ENCODE data around the gene ARHGEF38.
A peak's percentile ranks its signal among the peaks of the same experiment; 100 is the strongest.
"Not testable (repeated sequence)": the region's sequence is repeated elsewhere in the genome, so short reads cannot be mapped to it uniquely, and the experiment has no call there.

The ARHGEF38 gene

GRCh38 chr4:105659190-105659589 is 106.8 kb downstream of the ARHGEF38 start:
- DNase-seq = no peak

GRCh38 chr4:105661028-105661427 is 108.6 kb downstream of the ARHGEF38 start:
- no peak for DNase-seq

DNA sequence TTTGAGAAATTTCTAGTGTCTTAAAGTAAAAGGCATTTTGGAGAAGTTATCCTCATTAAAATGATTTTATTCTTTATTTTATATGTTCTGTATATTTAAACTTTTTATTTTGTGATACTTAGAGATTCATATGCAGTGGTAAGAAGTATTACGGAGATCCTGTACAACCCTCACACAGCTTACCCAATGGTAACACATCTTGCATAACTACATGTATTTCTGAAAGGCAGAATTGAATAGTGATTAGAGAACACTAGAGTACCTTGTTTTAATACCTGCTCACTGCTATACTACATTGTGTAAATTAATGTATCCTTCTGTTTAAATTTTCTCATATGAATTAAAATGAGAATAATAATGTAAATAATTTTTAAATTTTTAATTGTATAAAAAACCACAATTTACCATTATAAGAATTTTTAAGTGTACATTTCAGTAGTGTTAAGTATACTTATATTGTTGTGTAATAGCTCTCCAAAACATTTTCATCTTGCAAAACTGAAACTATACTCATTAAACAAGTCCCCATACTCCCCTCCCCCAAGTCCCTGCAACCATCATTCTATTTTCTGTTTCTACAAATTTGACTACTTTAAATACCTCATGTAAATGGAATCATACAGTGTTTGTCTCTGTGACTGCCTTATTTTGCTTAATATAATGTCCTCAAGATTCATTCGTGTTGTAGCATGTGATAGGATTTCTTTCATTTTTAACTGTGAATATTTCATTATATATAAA is 110.7 kb downstream of the ARHGEF38 start:
- DNase-seq = no peak

- no peak for DNase-seq
Measured at GRCh38 chr4:105666693-105667092, 114.3 kb downstream of the ARHGEF38 start.

DNA sequence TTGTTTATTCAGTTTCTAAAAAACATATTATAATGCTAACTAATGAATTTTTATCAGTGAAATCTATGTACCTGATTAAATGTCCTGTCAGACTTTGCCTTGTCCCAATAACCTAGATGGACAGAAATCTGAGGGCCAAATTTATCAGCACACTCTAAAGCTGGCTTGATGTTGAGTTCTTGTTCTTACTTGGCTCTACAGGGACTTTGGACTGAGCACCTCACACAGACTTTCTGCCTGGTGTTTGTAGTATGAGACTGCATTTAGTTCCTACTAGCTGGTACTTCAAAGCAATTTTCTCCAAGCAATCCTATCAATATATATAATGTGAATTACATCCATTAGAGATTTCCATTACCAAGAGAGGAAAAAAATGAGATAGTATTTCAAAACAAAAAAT is 118.3 kb downstream of the ARHGEF38 start:
- no peak for DNase-seq

DNA sequence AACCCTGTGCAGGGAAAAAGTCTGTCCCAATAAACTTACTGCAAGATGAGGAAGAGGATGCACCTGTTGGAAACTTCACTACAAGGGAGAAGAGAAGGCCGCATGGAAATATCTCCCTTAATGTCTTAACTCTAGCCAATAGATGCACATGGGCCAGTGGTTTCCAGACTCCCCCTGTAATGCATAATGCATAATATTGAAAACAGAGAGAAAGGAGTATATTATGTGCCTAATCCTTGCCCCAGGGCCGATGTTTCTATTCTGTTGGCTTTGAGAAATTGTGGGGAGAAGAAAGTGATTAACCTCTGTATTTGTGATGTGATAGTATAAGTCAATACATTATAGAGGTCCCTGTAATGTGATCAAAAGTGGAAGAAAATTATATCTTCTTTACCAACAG is 118.9 kb downstream of the ARHGEF38 start:
- no peak for DNase-seq

DNA sequence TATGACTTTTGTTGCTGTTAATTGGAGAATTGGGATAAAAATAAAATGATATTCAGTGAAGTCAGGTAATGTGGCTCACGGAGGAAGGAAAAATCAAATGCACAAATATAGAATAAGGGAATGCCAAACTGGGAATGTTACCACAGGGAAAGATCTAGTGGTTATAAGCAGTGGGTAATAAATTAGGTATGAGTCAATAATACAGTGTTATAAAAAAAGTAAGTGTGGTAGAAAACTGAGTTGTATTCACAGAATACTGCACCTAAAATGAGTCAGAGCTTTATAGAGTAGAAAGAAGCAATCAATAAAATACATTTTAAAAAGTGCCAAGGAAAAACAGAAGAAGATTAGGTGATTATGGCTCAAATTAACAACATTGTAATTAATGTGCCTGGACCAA is 121.6 kb downstream of the ARHGEF38 start:
- DNase-seq = no peak

DNA sequence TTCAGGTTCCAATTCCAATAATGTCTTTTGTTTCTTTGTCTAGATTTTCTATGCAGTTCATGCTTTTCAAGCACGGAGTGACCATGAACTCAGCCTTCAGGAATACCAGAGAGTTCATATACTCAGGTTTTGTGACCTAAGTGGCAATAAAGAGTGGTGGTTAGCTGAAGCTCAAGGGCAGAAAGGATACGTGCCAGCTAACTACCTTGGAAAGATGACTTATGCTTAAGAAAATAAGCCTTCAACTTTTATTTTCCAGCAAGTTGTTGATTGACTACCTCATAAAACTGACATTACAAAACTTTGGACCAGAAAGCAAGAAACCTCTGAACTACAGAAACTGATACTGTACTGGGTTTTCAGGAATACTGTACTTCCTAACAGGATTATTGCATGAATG is 125.3 kb downstream of the ARHGEF38 start:
- no peak for DNase-seq

GRCh38 chr4:105679186-105679585 is 126.8 kb downstream of the ARHGEF38 start:
- no peak for DNase-seq

- no peak for DNase-seq
Measured at GRCh38 chr4:105683038-105683437, 130.6 kb downstream of the ARHGEF38 start.

DNA sequence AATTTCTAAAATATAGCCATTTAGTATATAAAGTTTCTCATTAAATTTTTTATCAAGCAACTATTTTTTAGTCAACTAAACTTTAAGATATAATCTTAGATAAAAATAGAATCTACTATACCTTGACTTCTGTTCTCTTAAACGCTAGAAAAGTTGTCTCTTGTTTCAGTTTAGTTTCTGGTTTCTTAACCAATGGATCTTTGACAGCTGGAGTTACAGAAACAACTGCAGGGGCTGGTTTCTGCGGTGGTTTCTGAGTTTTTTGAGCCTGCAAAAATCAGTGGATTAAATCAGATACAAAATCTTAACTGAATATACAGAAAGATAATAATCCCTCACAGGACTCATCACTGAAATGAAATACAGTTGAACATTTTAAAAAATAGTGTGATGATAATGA is 134.2 kb downstream of the ARHGEF38 start:
- no peak for DNase-seq

GRCh38 chr4:105694812-105695211 is 142.4 kb downstream of the ARHGEF38 start:
- DNase-seq = not testable (repeated sequence)

GRCh38 chr4:105695832-105696231 is 143.4 kb downstream of the ARHGEF38 start:
- DNase-seq = not testable (repeated sequence)

GRCh38 chr4:105698607-105699006 is 146.2 kb downstream of the ARHGEF38 start:
- no peak for DNase-seq

DNA sequence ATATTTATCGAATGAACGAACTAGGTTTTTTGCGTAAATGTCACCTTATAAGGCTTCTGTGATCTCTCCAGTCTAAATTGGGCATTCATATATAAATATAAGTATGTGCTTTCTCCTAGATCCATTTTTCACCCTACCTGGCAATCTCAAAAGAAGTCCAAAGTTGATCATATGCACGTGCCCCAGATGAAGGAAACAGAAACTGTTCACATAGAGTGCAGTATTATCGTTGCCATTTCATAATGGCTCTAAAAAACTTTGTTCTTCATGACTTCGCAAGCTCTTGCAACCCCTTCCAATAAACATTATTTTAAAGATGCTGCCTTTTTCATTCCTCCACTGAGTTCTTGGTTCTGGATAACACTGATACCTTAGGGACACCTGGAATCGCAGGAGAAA is 155.4 kb downstream of the ARHGEF38 start:
- DNase-seq = no peak

- peak; percentile 85 for DNase-seq
Measured at GRCh38 chr4:105708181-105709080, 156.0 kb downstream of the ARHGEF38 start, which contains the start of the genes GSTCD and INTS12. GSTCD (plus strand) TSS chr4:105708784; CDS start chr4:105717614, 8,830 bp downstream. INTS12 (minus strand) TSS chr4:105708689; CDS start chr4:105700005, 8,684 bp downstream.

GRCh38 chr4:105709081-105709450 is 156.6 kb downstream of the ARHGEF38 start:
- DNase-seq = no peak

- DNase-seq = no peak
Measured at GRCh38 chr4:105710012-105710600, 157.7 kb downstream of the ARHGEF38 start.

- no peak for DNase-seq
Measured at GRCh38 chr4:105710678-105711077, 158.3 kb downstream of the ARHGEF38 start.

- DNase-seq = no peak
Measured at GRCh38 chr4:105712766-105713165, 160.3 kb downstream of the ARHGEF38 start.

GRCh38 chr4:105714071-105714521 is 161.7 kb downstream of the ARHGEF38 start:
- no peak for DNase-seq

GRCh38 chr4:105714932-105715331 is 162.5 kb downstream of the ARHGEF38 start:
- no peak for DNase-seq

DNA sequence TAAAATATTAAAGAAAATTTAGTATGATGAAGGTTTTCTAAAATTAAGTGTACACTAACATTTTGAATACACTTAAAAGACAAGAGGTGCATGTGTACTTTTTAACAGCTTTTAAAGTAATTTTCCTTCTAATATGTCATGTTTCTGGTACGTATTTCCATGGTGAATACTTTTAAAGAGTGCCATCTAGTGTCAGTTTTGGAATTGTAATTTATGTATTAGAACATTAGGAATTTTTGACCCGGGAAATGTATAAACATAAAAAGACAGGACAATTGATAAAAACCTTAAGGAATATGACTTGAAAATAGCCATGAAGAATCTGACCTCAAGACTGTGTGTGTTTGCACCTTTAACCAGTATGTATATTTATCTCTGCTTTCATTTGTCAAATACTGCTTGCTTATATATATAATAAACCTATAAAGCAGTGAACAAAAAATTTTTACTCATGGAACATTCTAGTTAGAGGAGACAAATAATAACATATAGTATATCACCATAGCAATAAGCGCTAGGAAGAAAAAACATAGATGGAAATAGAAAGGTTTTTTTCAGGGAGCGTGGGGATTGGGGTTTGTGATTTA is 163.4 kb downstream of the ARHGEF38 start:
- no peak for DNase-seq

Measured in CD4-positive, alpha-beta T cell treated with Interleukin-15 for 1 hour (primary cell).